GM21526 (cell line): ENCODE data around the gene ZNF607.
A peak's percentile ranks its signal among the peaks of the same experiment; 100 is the strongest.
"Not testable (repeated sequence)": the region's sequence is repeated elsewhere in the genome, so short reads cannot be mapped to it uniquely, and the experiment has no call there.

Experiments used
- ATAC-seq: cut with Tn5 transposase; IDR thresholded peaks from one replicate; pipeline ENCODE4 v1.9.1; 2021; ENCODE audit warnings: moderate library complexity; ENCODE audit not compliant: unreplicated experiment, low FRiP score

ZNF607 gene

GRCh38 chr19:37719111-37719926, at the start of gene ZNF607:
Gene ZNF607, minus strand, starts transcription at chr19:37719761. Its CDS starts 8,143 bp downstream, at chr19:37711618.
- ATAC-seq: peak; percentile 89

GRCh38 chr19:37763488-37763887, 43.9 kb upstream of the ZNF607 start:
- no peak for ATAC-seq

- not testable (repeated sequence) for ATAC-seq
Measured at GRCh38 chr19:37757683-37758082, 38.1 kb upstream of the ZNF607 start.

GRCh38 chr19:37738371-37738770, 18.8 kb upstream of the ZNF607 start:
- no peak for ATAC-seq

GRCh38 chr19:37725181-37725580, 5.6 kb upstream of the ZNF607 start:
- no peak for ATAC-seq

- ATAC-seq: no peak
Measured at GRCh38 chr19:37719927-37720265, 335 bp upstream of the ZNF607 start.

GRCh38 chr19:37718304-37718703, 1.3 kb downstream of the ZNF607 start:
- no peak for ATAC-seq

- no peak for ATAC-seq
Measured at GRCh38 chr19:37716140-37716539, 3.4 kb downstream of the ZNF607 start.

GRCh38 chr19:37706052-37706605, 13.4 kb downstream of the ZNF607 start:
- ATAC-seq: no peak

- ATAC-seq: no peak
Measured at GRCh38 chr19:37699057-37699456, 20.5 kb downstream of the ZNF607 start.

- ATAC-seq: no peak
Measured at GRCh38 chr19:37698216-37698615, 21.3 kb downstream of the ZNF607 start.

- ATAC-seq: no peak
Measured at GRCh38 chr19:37695144-37695899, 24.2 kb downstream of the ZNF607 start.

- no peak for ATAC-seq
Measured at GRCh38 chr19:37692956-37693620, 26.5 kb downstream of the ZNF607 start.

- ATAC-seq: no peak
Measured at GRCh38 chr19:37691881-37692504, 27.6 kb downstream of the ZNF607 start.

- ATAC-seq: no peak
Measured at GRCh38 chr19:37683520-37683919, 36.0 kb downstream of the ZNF607 start.

- no peak for ATAC-seq
Measured at GRCh38 chr19:37669450-37669914, 50.1 kb downstream of the ZNF607 start.

GRCh38 chr19:37657157-37657556, 62.4 kb downstream of the ZNF607 start:
- ATAC-seq: not testable (repeated sequence)

- peak; percentile 59 for ATAC-seq
Measured at GRCh38 chr19:37655689-37656371, 63.7 kb downstream of the ZNF607 start.

- peak; percentile 56 for ATAC-seq
Measured at GRCh38 chr19:37655301-37655688, 64.3 kb downstream of the ZNF607 start, which contains the start of gene ZFP30. Gene ZFP30, minus strand, starts transcription at chr19:37655465. Its CDS starts 7,643 bp downstream, at chr19:37647822.
